GM23248 (cell line): Measurements from ENCODE around the gene BET1.
"Not testable (repeated sequence)": the region's sequence is repeated elsewhere in the genome, so short reads cannot be mapped to it uniquely, and the experiment has no call there.

Experiments
- EZH2 ChIP-seq: fragments of 200-600 bp; sonication (generic); IDR thresholded peaks from 2 replicates; pipeline ENCODE4 v1.6.1; 2018; ENCODE audit warnings: antibody characterized with exemption, mild to moderate bottlenecking; ENCODE audit not compliant: insufficient read depth, poor library complexity, severe bottlenecking
- EZH2phosphoT487 ChIP-seq: fragments of 200-600 bp; sonication (generic); IDR thresholded peaks from 2 replicates; pipeline ENCODE4 v1.6.1; 2018; ENCODE audit warnings: antibody characterized with exemption, moderate library complexity, mild to moderate bottlenecking, low read depth; ENCODE audit not compliant: insufficient read depth

GRCh38 chr7:94026619-94027018 is 22.5 kb upstream of the BET1 start:
- TF ChIP-seq EZH2phosphoT487, EZH2: not testable (repeated sequence)
